Gastrocnemius medialis (tissue), 4 donors: ENCODE measurements around the gene LETMD1.

Experiments used
- CTCF ChIP-seq, 5 experiments: fragments of 450-650 bp in 3 of 5; fragments of 200-600 bp in 2 of 5; sonication (generic) in 2 of 5; IDR thresholded peaks in 4 of 5; conservative IDR thresholded peaks in 1 of 5; 1 replicate in 4 of 5; 2 replicates in 1 of 5; pipeline ENCODE4 v1.5.1; 2016 to 2019; ENCODE audit warnings: antibody characterized with exemption in 5 of 5, mild to moderate bottlenecking in 3 of 5, moderate library complexity in 3 of 5
- POLR2A ChIP-seq, 2 donors: fragments of 450-650 bp; IDR thresholded peaks; one replicate each; pipeline ENCODE4 v1.6.1; 2017; ENCODE audit warnings: antibody characterized with exemption in 2 of 2, mild to moderate bottlenecking in 2 of 2, moderate library complexity in 2 of 2

- TF ChIP-seq CTCF (IDR thresholded peaks at IDR 0.05 in 4 of 5, conservative IDR thresholded peaks at IDR 0.05 in 1 of 5) = no peak
- TF ChIP-seq POLR2A (IDR thresholded peaks at IDR 0.05) = no peak
These were observed 46.3 kb upstream of the LETMD1 start for GRCh38 chr12:51001799-51002198.
